Stimulated activated CD4-positive, alpha-beta T cell treated with anti-CD3 and anti-CD28 coated beads, TNF-alpha, amount 100 ng/mL, for 24 hours (primary cell): ENCODE measurements around the gene HPGDS.
"Not testable (repeated sequence)": the region's sequence is repeated elsewhere in the genome, so short reads cannot be mapped to it uniquely, and the experiment has no call there.

Experiments
- DNase-seq, 3 experiments: peaks; one replicate each; pipeline ENCODE4 v3.0.0-alpha.2; 2020; ENCODE audit warnings: low read depth in 3 of 3

Gene HPGDS

GRCh38 chr4:94342694-94343093, at the start of gene HPGDS:
TSS of gene HPGDS (minus strand) at chr4:94342836. CDS start at chr4:94334629, 8,207 bp downstream.
- DNase-seq, result no peak

GRCh38 chr4:94390804-94391410, 48.3 kb upstream of the HPGDS start:
- no peak for DNase-seq

GRCh38 chr4:94389595-94390267, 47.1 kb upstream of the HPGDS start:
- DNase-seq, result no peak

DNA sequence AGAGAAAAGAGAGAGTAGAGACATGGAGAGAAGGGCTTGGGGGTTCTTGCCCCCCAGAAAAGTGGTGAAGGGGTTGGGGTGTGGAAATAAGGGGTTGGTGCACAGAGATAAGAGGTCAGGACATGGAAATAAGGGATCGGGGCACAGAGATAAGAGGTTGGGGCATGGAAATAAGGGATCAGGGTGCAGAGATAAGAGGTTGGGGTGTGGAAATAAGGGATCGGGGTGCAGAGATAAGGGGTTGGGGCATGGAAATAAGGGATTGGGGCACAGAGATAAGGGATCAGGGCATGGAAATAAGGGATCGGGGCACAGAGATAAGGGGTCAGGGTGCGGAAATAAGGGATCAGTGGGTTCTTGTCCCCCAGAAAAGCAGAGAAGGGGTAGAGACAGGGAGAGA, 45.3 kb upstream of the HPGDS start:
- DNase-seq, result not testable (repeated sequence)

DNA sequence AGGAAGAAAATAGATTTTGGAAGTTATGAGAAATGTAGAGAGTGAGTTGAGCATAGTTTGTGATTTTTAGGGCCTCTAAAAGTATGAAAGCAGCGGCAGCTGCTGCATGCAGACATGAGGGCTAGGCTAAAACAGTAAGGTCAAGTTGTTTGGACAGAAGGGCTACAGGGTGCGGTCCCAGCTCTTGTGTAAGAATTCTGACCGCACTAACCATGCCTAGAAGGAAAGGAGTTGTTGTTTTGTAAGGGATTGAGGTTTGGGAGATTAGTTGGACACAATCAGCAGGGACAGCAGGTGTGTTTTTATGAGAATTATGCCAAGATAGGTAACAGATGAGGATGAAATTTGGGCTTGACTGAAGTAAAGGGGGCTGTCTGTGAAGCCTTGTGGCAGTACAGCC, 42.8 kb upstream of the HPGDS start:
- not testable (repeated sequence) for DNase-seq

- not testable (repeated sequence) for DNase-seq
Observed at GRCh38 chr4:94382891-94383290, 40.3 kb upstream of the HPGDS start.

- no peak for DNase-seq
Observed at GRCh38 chr4:94378047-94378446, 35.4 kb upstream of the HPGDS start.

- no peak for DNase-seq
Observed at GRCh38 chr4:94377294-94377693, 34.7 kb upstream of the HPGDS start.

DNA sequence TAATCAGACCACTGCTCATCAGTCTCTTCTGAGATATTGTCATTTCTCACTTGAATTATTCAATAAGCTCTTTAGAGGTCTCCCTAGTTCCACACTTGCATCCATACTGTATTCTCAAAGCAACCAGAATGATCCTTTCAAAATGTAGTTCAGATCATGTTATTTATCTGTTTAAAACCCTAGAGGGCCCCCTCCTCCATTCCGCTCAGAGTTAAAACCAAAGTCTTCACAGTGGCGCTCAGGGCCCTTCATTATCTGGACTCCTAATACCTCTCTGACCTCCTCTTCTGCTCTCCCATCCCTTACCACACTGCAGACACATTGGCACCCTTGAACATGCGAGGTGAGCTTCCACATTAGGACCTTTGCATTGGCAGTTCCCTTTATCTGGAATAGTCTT, 32.7 kb upstream of the HPGDS start:
- no peak for DNase-seq

GRCh38 chr4:94373752-94374151, 31.1 kb upstream of the HPGDS start:
- DNase-seq, result no peak

GRCh38 chr4:94372991-94373390, 30.4 kb upstream of the HPGDS start:
- DNase-seq, result no peak

DNA sequence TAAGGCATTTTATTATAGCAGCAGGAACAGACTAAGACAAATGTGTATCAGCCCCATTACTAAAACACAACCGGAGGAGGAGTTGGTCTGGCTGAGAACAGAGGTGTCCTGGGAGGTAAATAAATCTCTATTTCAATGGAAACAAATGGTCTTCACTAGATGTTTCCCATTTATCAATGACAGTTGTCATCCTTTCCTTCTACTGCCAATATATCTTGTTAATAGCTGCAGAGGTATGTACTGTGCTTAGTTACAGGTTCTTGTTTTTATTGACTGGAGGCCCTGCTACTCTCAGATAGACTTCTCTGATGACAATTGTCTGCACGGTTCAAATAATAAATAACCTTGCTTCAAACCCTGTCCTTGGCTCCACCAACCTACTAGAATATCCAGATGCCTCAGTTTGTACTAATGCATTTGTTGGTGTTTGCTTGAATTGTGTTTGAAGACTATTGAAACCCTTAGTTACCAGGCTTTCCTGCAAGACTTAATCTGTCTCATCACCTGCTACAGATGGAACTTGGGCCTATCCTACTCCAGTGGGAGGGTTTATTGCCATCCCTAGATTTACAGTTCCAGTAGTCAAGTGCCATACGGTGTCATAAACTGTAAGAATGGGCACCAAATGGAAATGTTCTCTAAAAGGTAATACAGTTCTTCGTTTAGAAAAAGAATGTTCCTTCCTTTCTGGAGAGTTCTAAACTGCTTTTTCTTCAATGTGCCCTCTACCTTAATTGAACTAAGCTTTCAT, 29.8 kb upstream of the HPGDS start:
- no peak for DNase-seq

- no peak for DNase-seq
Observed at GRCh38 chr4:94371290-94371689, 28.7 kb upstream of the HPGDS start.

GRCh38 chr4:94370533-94371254, 28.1 kb upstream of the HPGDS start:
- no peak for DNase-seq

DNA sequence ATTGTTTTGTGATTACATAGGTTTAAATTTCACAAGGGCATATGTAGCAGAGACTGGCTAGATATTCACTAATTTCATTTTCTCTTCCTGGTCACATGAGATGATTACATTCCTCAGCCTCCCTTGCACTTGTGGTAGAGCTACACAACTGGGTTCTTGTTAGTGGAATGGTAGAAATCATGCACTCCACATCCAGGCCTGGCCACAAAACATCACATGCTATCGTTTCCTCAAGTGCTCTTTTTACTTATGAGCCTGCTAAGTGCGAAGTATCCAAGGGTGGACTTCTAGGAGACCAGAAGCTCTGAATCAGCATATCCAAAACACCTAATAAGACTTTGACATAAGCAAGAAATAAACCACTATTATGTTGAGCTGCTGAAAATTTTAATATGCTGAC, 26.4 kb upstream of the HPGDS start:
- no peak for DNase-seq

GRCh38 chr4:94368459-94368858, 25.8 kb upstream of the HPGDS start:
- no peak for DNase-seq

GRCh38 chr4:94365304-94365703, 22.7 kb upstream of the HPGDS start:
- no peak for DNase-seq

GRCh38 chr4:94364527-94364926, 21.9 kb upstream of the HPGDS start:
- DNase-seq, result no peak

DNA sequence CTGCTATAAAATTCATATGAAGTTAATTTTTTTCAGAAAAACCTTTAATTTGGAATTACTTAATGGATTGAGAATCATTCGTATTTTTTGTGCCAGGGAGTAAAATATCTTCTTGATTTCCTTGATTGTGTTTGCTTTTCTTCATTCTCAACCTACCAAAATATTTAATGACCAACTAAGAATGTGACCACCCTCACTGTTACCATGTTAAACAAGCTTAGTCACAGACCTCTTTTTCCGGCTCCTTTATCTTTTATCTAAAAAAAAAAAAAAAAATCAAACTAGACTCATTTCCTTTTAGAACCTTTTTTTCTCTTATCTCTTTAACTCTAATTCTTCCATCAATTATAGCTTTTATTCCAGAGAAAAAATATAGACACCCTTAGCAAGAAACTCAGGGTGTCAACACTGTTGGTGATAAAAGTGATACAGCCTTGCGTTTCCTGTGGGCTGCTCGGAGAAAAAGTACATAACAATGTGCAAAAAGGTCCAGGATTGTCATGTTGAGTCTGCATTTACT, 20.6 kb upstream of the HPGDS start:
- DNase-seq, result no peak

DNA sequence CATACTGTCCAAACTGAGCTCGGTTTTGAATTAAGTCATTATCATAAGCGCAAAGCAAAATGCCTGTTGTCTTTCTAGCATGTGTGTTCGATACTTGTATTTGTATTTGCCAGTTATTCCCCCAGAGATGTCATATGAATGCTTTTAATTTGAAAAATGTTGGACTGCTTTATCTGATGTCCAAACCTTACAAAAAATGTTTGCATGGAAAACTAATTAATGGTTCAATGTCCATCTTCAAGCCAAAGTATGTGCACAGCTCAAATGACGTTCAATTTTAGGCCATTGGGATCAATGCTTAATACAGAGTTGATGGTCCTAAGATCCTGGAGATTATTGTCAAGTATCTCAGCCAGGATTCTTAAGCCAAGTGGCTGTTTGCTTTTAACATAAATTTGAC, 17.2 kb upstream of the HPGDS start:
- no peak for DNase-seq

- DNase-seq, result no peak
Observed at GRCh38 chr4:94359221-94359620, 16.6 kb upstream of the HPGDS start.

DNA sequence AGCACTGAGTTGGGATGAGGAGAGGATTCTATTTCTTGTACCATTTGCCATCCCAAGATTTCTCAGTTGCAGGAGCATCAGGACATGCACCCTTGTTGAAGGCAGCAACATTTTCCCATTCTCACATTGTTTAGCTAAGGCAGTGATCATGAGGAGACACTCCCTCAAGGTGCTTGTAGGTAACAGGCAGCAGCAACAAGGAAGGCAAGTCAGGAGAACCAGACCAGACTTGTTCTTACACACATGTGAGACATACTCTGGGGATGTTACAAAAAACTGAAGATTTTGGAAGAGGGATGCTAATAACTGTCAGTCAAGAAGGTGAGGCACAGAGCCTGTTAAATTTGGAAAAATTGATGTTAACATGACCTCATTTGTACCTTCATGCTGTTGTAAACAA, 15.5 kb upstream of the HPGDS start:
- DNase-seq, result no peak
